ENCODE results near the gene FCER1G.
"Not testable (repeated sequence)": the region's sequence is repeated elsewhere in the genome, so short reads cannot be mapped to it uniquely, and the experiment has no call there.

The FCER1G gene

DNA sequence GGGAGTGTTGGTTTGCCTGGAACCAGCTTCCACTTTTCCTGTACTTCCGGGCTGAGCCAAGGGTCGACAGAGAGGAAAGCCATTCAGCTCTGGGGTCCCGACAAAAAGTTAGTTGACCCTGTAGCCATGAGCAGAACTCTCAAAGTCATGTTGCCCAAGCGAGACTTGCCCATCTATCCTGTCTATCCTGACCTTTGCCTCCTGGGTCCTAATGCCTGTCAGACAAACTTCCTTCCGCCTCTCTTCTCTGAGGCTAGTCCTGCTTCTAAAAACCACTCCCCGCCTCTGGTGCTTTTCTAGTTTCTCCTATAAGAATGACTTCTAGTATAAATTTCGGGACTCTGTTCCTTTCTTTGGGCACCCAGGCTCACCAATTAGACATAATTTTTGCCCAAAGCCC, 35.7 kb downstream of the FCER1G start:
- H3K4me3 ChIP-seq (ENCODE audit: low read depth, low read length): no peak overlapping the region
- TF ChIP-seq, protein P1, sequence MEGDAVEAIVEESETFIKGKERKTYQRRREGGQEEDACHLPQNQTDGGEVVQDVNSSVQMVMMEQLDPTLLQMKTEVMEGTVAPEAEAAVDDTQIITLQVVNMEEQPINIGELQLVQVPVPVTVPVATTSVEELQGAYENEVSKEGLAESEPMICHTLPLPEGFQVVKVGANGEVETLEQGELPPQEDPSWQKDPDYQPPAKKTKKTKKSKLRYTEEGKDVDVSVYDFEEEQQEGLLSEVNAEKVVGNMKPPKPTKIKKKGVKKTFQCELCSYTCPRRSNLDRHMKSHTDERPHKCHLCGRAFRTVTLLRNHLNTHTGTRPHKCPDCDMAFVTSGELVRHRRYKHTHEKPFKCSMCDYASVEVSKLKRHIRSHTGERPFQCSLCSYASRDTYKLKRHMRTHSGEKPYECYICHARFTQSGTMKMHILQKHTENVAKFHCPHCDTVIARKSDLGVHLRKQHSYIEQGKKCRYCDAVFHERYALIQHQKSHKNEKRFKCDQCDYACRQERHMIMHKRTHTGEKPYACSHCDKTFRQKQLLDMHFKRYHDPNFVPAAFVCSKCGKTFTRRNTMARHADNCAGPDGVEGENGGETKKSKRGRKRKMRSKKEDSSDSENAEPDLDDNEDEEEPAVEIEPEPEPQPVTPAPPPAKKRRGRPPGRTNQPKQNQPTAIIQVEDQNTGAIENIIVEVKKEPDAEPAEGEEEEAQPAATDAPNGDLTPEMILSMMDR (IDR thresholded peaks at IDR 0.05; ENCODE audit: borderline replicate concordance, insufficient read depth, low read depth, low read length): no peak

DNA sequence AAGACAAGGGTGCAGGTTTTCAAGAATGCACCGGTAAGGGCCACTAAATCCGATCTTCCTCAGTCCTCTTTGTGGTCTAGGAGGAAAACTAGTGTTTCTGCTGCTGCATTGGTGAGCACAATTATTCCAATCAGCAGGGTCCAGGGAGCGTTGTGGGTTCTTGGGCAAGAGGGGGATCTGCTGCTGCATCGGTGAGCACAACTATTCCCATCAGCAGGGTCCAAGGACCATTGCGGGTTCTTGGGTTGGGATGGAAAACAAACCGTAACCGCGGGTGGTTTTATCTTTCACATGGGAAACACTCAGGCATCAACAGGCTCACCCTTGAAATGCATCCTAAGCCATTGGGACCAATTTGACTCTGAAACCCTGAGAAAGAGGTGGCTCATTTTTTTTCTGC, 36.5 kb downstream of the FCER1G start:
- TF ChIP-seq, protein P1 (IDR thresholded peaks at IDR 0.05; ENCODE audit: borderline replicate concordance, insufficient read depth, low read depth, low read length): no peak

DNA sequence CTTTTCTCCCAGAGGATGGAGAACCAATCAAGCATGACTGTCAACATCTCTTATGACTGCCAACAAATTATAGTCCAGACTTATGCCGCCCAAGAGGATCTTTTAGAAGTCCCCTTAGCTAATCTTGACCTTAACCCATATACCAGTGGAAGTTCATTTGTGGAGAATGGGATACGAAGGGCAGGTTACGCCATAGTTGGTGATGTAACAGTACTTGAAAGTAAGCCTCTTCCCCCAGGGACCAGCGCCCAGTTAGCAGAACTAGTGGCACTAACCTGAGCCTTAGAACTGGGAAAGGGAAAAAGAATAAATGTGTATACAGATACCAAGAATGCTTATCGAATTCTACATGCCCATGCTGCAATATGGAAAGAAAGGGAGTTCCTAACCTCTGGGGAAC, 40.2 kb downstream of the FCER1G start:
- H3K4me3 ChIP-seq (ENCODE audit: low read depth, low read length): not testable (repeated sequence)

More for the DNA sequence above, 36.5 kb downstream of the FCER1G start:
- H3K4me3 ChIP-seq (ENCODE audit: low read depth, low read length): no peak overlapping the region

DNA sequence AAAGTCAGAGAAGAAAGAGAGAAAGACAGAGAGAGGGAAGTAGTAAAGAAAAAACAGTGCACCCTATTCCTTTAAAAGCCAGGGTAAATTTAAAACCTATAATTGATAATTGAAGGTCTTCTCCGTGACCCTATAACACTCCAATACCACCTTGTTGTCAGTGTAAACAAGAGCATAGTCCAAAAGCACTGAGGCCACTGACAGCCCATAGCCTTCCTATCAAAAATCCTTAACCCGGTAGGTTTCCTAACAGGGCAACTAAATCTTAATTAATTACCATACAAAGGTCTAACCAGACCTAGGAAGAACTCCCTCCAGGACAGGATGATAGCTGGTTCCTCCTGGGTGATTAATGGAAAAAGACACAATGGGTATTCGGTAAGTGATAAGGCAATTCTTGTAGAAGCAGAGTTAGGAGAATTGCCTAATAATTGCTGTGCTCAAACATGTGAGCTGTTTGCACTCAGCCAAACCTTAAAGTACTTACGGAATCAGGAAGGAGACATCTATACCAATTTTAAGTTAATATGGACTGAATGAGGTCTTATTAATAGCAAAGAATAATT, 40.9 kb downstream of the FCER1G start:
- H3K4me3 ChIP-seq (ENCODE audit: low read depth, low read length): not testable (repeated sequence)

- not testable (repeated sequence) for H3K4me3 ChIP-seq (ENCODE audit: low read depth, low read length)
Observed at GRCh38 chr1:161257109-161257508, 42.0 kb downstream of the FCER1G start.

GRCh38 chr1:161258439-161259344, 43.6 kb downstream of the FCER1G start, which contains the start of gene PCP4L1:
Gene PCP4L1, plus strand, starts transcription at chr1:161258745. Its CDS starts 230 bp downstream, at chr1:161258975.
- TF ChIP-seq, protein P1 (IDR thresholded peaks at IDR 0.05; ENCODE audit: borderline replicate concordance, insufficient read depth, low read depth, low read length): no peak
- no peak within 1 kb of the TSS for H3K4me3 ChIP-seq (ENCODE audit: low read depth, low read length)

DNA sequence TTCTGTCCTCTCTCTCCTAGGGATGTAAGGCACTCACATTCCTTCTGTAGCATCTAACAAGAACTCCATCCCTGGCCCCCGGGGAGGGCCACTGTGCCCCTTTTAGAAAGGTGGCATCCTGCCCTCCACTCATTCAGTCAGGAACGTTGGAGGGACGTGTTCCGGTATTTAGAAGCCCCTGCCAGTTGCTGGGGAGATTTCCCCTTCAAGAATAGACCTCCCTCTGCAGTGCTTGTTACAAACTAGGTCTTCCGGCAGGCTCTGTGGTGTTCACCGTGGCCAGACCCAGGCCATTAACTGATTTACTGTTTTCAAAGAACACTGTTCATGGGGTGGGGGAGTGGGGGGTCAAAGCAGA, 44.2 kb downstream of the FCER1G start:
- TF ChIP-seq, protein P1 (IDR thresholded peaks at IDR 0.05; ENCODE audit: borderline replicate concordance, insufficient read depth, low read depth, low read length): no peak
- no peak overlapping the region for H3K4me3 ChIP-seq (ENCODE audit: low read depth, low read length)

- H3K4me3 ChIP-seq (ENCODE audit: low read depth, low read length): no peak overlapping the region
- TF ChIP-seq, protein P1 (IDR thresholded peaks at IDR 0.05; ENCODE audit: borderline replicate concordance, insufficient read depth, low read depth, low read length): no peak
Observed at GRCh38 chr1:161259765-161260164, 44.7 kb downstream of the FCER1G start.

All from GM12875 (cell line).